Suprapubic skin (tissue), 4 donors: ENCODE measurements around the gene NFIA. TPM values are rescaled to one million over a fixed set of nuclear protein-coding genes. Genes with fewer than 3 reads are reported as not detected.

ENCODE experiments used
- DNase-seq, 2 donors: peaks; one replicate each; pipeline ENCODE4 v3.0.0-alpha.2; 2019; ENCODE audit warnings: low spot score in 2 of 2
- H3K27ac ChIP-seq: fragments of 200-600 bp; sonication (generic); one replicate; pipeline ENCODE4 v1.5.1; 2019
- H3K27me3 ChIP-seq: fragments of 200-600 bp; sonication (generic); one replicate; pipeline ENCODE4 v1.5.1; 2019
- H3K36me3 ChIP-seq: fragments of 200-600 bp; sonication (generic); one replicate; pipeline ENCODE4 v1.5.1; 2019
- H3K4me1 ChIP-seq: fragments of 200-600 bp; sonication (generic); one replicate; pipeline ENCODE4 v1.5.1; 2019
- H3K4me3 ChIP-seq: fragments of 200-600 bp; sonication (generic); one replicate; pipeline ENCODE4 v1.5.1; 2019; ENCODE audit warnings: mild to moderate bottlenecking
- H3K9me3 ChIP-seq: fragments of 200-600 bp; sonication (generic); one replicate; pipeline ENCODE4 v1.5.1; 2019
- CTCF ChIP-seq, 2 donors: fragments of 200-600 bp in 1 of 2; fragments of 450-650 bp in 1 of 2; sonication (generic) in 1 of 2; IDR thresholded peaks; one replicate each; pipeline ENCODE4 v1.5.1; 2016 to 2019; ENCODE audit warnings: antibody characterized with exemption in 2 of 2, mild to moderate bottlenecking in 1 of 2, moderate library complexity in 1 of 2
- EP300 ChIP-seq: sonication (generic); formaldehyde crosslinking; IDR thresholded peaks from one replicate; pipeline ENCODE4 v1.6.1; 2017; ENCODE audit warnings: antibody characterized with exemption
- POLR2A ChIP-seq, 2 donors: fragments of 450-650 bp; IDR thresholded peaks; one replicate each; pipeline ENCODE4 v1.6.1; 2017; ENCODE audit warnings: antibody characterized with exemption in 2 of 2, mild to moderate bottlenecking in 2 of 2, moderate library complexity in 2 of 2
- POLR2AphosphoS5 ChIP-seq, 3 donors: sonication (generic); formaldehyde crosslinking; IDR thresholded peaks; one replicate each; pipeline ENCODE4 v1.6.1; 2017; ENCODE audit warnings: antibody characterized with exemption in 3 of 3
- WGBS: methylation state at CpG from one replicate; pipeline ENCODE4 v1.1.5; 2018; 5-methylcytosine and 5-hydroxymethylcytosine counted together
- total RNA-seq, 4 donors: library from RNA; depleted of rRNA; stranded (reverse); fragments of >200 nt; gene quantifications; one replicate each; pipeline ENCODE4 v1.1.0, GENCODE V29; 2016

The NFIA gene
- total RNA-seq, 4 donors from 2014 or later = 30.1 to 54.2 (median 48.2) TPM

DNA sequence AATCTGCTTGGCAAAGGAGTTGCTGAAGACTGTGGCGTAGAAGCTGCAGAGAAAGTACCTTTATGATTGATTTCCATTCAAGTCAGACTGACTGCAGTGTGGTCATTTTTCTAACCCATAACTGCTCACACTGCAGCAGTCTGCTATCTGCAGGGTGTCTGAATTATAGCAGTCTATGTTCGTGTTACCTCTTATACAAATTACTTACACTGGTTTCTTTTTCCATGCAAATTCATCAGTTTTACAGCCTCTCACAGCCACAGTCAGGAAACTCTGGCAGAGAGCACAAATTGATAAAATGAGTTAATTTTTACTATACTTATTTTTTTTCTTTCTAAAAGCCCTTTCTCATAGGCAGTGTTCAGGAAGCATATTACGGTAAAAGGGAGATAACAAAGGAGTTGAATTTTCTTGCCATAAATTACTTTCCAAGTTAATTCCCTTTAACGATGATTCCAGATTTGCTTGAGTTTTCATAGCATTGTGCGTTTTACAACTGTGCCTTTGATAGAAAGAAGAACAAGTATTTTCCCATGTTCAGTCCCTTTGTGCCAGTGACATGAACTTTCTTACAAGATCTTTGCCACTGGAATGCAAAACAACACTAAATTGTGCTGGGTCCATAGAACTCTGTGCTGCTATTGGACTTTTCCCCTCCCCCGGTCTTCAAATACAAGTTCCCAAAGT, 261.5 kb downstream of the NFIA start:
- H3K4me3 ChIP-seq = no peak overlapping the region
- WGBS = 81% methylated on average over 6 of the region's 6 CpGs
- H3K27me3 ChIP-seq = no peaks in the 10 kb centered on the region
- no peak overlapping the region for H3K27ac ChIP-seq
- TF ChIP-seq EP300 (no peak), POLR2A (IDR thresholded peaks at IDR 0.05) (no peak), POLR2AphosphoS5 (IDR thresholded peaks at IDR 0.05) (no peak), CTCF (IDR thresholded peaks at IDR 0.05) (no peak)
- no peak for DNase-seq
- H3K36me3 ChIP-seq = peaks cover 9% of the 10 kb centered on the region
- H3K4me1 ChIP-seq = peaks cover 14% of the 10 kb centered on the region
- no peaks in the 10 kb centered on the region for H3K9me3 ChIP-seq

GRCh38 chr1:61344696-61345095, 262.3 kb downstream of the NFIA start:
- Histone ChIP-seq H3K36me3 (peaks cover 10% of the 10 kb centered on the region), H3K4me3 (no peak overlapping the region), H3K4me1 (peaks cover 8% of the 10 kb centered on the region), H3K27ac (no peak overlapping the region), H3K9me3 (no peaks in the 10 kb centered on the region), H3K27me3 (no peaks in the 10 kb centered on the region)
- TF ChIP-seq CTCF (IDR thresholded peaks at IDR 0.05) (no peak), POLR2A (IDR thresholded peaks at IDR 0.05) (no peak), POLR2AphosphoS5 (IDR thresholded peaks at IDR 0.05) (no peak), EP300 (no peak)
- WGBS = 61% methylated on average over 2 of the region's 2 CpGs
- DNase-seq = no peak

DNA sequence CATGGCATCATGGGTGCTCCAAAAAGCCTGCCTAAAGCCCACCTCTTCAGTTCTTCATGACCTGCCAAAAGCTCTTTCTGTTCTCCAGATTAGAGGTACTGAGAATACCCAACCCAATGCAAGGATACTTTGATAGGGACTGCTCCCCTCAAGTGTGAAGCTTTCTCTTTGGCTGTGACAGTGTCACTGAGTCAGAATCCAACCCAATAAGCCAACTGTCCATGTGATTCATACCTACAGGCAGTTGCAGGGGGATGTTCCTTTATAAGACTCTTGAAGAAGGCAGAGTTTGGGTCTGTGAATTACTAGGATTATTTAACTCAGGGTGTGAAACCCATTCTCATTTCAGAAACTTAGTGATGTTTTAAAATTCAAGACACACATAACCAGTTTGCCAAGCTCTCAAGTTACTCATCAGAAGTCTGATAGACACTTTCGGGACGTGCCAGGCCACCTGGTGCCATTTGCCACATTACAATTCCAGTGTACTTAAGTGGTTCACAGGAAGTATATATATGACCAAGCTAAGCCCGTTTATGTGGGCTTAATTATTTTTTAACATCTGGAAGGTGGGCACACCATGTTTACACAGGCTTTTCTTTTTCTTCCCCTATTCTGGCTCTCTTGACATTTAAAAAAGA, 265.8 kb downstream of the NFIA start:
- Histone ChIP-seq H3K4me1 (peaks cover 4% of the 10 kb centered on the region), H3K36me3 (peaks cover 18% of the 10 kb centered on the region), H3K9me3 (no peaks in the 10 kb centered on the region), H3K27me3 (no peaks in the 10 kb centered on the region), H3K27ac (no peak overlapping the region), H3K4me3 (no peak overlapping the region)
- 35% methylated on average over 3 of the region's 3 CpGs for WGBS
- DNase-seq = no peak
- no peak for TF ChIP-seq POLR2A (IDR thresholded peaks at IDR 0.05)
- TF ChIP-seq POLR2AphosphoS5 (IDR thresholded peaks at IDR 0.05) = no peak
- TF ChIP-seq CTCF (IDR thresholded peaks at IDR 0.05) = no peak
- TF ChIP-seq EP300 = no peak

- Histone ChIP-seq H3K4me1 (no peaks in the 10 kb centered on the region), H3K9me3 (no peaks in the 10 kb centered on the region), H3K36me3 (peaks cover 27% of the 10 kb centered on the region), H3K4me3 (no peak overlapping the region), H3K27ac (no peak overlapping the region), H3K27me3 (no peaks in the 10 kb centered on the region)
- DNase-seq = no peak
- WGBS = 81% methylated on average over 3 of the region's 3 CpGs
- TF ChIP-seq POLR2A (IDR thresholded peaks at IDR 0.05) (no peak), EP300 (no peak), POLR2AphosphoS5 (IDR thresholded peaks at IDR 0.05) (no peak), CTCF (IDR thresholded peaks at IDR 0.05) (no peak)
Observed at GRCh38 chr1:61352845-61353435, 270.6 kb downstream of the NFIA start.

- Histone ChIP-seq H3K36me3 (peaks cover 19% of the 10 kb centered on the region), H3K27me3 (no peaks in the 10 kb centered on the region), H3K27ac (no peak overlapping the region), H3K4me3 (no peak overlapping the region), H3K9me3 (no peaks in the 10 kb centered on the region), H3K4me1 (no peaks in the 10 kb centered on the region)
- WGBS = 92% methylated on average over 4 of the region's 4 CpGs
- no peak for DNase-seq
- TF ChIP-seq POLR2AphosphoS5 (IDR thresholded peaks at IDR 0.05) (no peak), EP300 (no peak), CTCF (IDR thresholded peaks at IDR 0.05) (no peak), POLR2A (IDR thresholded peaks at IDR 0.05) (no peak)
Observed at GRCh38 chr1:61353797-61354406, 271.5 kb downstream of the NFIA start.
